A673 (cell line): Measurements from ENCODE around the gene TRPM1. TPM values are rescaled to one million over a fixed set of nuclear protein-coding genes. Genes with fewer than 3 reads are reported as not detected.

Experiments
- BruUV-seq: library from RNA; stranded (reverse); fragments of 400-500 nt; replicated peaks from 2 replicates; lab custom pipeline; 2021; lab: Mats Ljungman, UMichigan
- CTCF ChIA-PET: fragments of 300-600 bp; sonication (Branson Sonifier 250); formaldehyde crosslinking; loops from one replicate; lab custom pipeline; 2022; ENCODE audit warnings: antibody characterized with exemption; lab: Charles Lee
- POLR2A ChIA-PET: fragments of 300-600 bp; sonication (Branson Sonifier 250); formaldehyde crosslinking; loops from one replicate; lab custom pipeline; 2022; ENCODE audit warnings: antibody characterized with exemption; ENCODE audit not compliant: low non-redundant PET; lab: Charles Lee
- DNase-seq: peaks from one replicate; pipeline ENCODE4 v3.0.0-alpha.2; 2015; ENCODE audit warnings: low spot score
- H3K27ac ChIP-seq: fragments of 200-600 bp; sonication (generic); 2 replicates; pipeline ENCODE4 v1.5.1; 2016; ENCODE audit warnings: mixed run types, low read depth, mild to moderate bottlenecking, mixed read lengths, antibody characterized with exemption, low read length; ENCODE audit not compliant: poor library complexity, severe bottlenecking
- H3K27me3 ChIP-seq: fragments of 200-600 bp; sonication (generic); replicated peaks from 2 replicates; pipeline ENCODE4 v1.6.1; 2017; ENCODE audit warnings: mixed run types, low read depth, mild to moderate bottlenecking, mixed read lengths, antibody characterized with exemption, low read length; ENCODE audit not compliant: insufficient read depth, poor library complexity
- H3K36me3 ChIP-seq: fragments of 200-600 bp; sonication (generic); 2 replicates; pipeline ENCODE4 v1.6.1; 2016; ENCODE audit warnings: mixed run types, mild to moderate bottlenecking, mixed read lengths, antibody characterized with exemption, low read length; ENCODE audit not compliant: insufficient read depth, poor library complexity, severe bottlenecking
- H3K4me1 ChIP-seq: fragments of 200-600 bp; sonication (generic); 2 replicates; pipeline ENCODE4 v1.6.1; 2017; ENCODE audit warnings: mixed run types, mild to moderate bottlenecking, mixed read lengths, antibody characterized with exemption, low read length; ENCODE audit not compliant: insufficient read depth, poor library complexity, severe bottlenecking
- H3K4me3 ChIP-seq: fragments of 200-600 bp; sonication (generic); 2 replicates; pipeline ENCODE4 v1.5.1; 2016; ENCODE audit warnings: low read depth, mixed run types, mild to moderate bottlenecking, mixed read lengths, low read length; ENCODE audit not compliant: poor library complexity, severe bottlenecking
- H3K9me3 ChIP-seq: fragments of 200-600 bp; sonication (generic); 2 replicates; pipeline ENCODE4 v1.6.1; 2016; ENCODE audit warnings: mixed run types, low read depth, mild to moderate bottlenecking, mixed read lengths, antibody characterized with exemption, low read length; ENCODE audit not compliant: poor library complexity, severe bottlenecking
- CTCF ChIP-seq: fragments of 300-800, 200-600 bp; sonication (generic); conservative IDR thresholded peaks from 2 replicates; pipeline ENCODE4 v1.5.1; 2017; ENCODE audit warnings: low read depth, mild to moderate bottlenecking, antibody characterized with exemption, low read length, moderate library complexity, mixed read lengths
- EZH2 ChIP-seq: fragments of 200-600 bp; sonication (generic); IDR thresholded peaks from 2 replicates; pipeline ENCODE4 v1.6.1; 2017; ENCODE audit warnings: borderline replicate concordance, low read depth, mild to moderate bottlenecking, mixed read lengths, antibody characterized with exemption, low read length; ENCODE audit not compliant: poor library complexity, severe bottlenecking
- intact Hi-C: fragments of 100-400 bp; cut with micrococcal nuclease; formaldehyde crosslinking; loops from one replicate; pipeline ENCODE4 v1.10.0; 2022; ENCODE audit not compliant: unreplicated experiment
- total RNA-seq: library from RNA; stranded (reverse); gene quantifications from 2 replicates; pipeline ENCODE4 v1.2.3, GENCODE V29; 2021

The TRPM1 gene
- total RNA-seq, 1 experiment from 2014 or later = not detected

- BruUV-seq = no TSS peak
- no peaks in the 10 kb centered on the region for H3K27me3 ChIP-seq
- no peak for DNase-seq
- H3K36me3 ChIP-seq = no peaks in the 10 kb centered on the region
- ChIA-PET POLR2A (no interaction called here), CTCF (no interaction called here)
- no peak overlapping the region for H3K27ac ChIP-seq
- intact Hi-C loops = no loop called here
- no peaks in the 10 kb centered on the region for H3K9me3 ChIP-seq
- no peak overlapping the region for H3K4me3 ChIP-seq
- TF ChIP-seq EZH2 (no peak), CTCF (no peak)
- peaks cover under 1% of the 10 kb centered on the region for H3K4me1 ChIP-seq
These were observed 122.1 kb downstream of the TRPM1 start for GRCh38 chr15:30979457-30979856.

DNA sequence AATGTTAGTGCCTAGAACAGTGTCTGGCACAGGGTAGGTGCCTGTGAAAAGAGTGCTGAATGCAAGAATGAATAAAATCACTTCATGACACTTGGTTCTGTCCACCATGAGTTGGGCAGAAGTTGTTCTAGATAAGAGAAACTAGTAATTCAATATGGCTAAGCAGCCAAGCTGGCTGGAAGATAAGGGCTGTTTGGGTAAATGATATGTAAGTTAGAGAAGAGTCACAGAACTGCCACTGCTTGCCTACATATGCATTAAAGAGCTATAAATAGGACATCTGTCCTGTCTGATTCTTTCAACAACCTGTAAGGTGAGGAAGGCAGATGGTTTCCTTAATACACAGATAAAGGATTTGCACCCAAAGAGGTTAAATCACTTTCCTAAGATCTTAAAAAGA lies 123.2 kb downstream of the TRPM1 start:
- ChIA-PET POLR2A (no interaction called here), CTCF (no interaction called here)
- no peaks in the 10 kb centered on the region for H3K9me3 ChIP-seq
- H3K36me3 ChIP-seq = no peaks in the 10 kb centered on the region
- no peak for DNase-seq
- H3K4me3 ChIP-seq = no peak overlapping the region
- no peak for TF ChIP-seq EZH2
- TF ChIP-seq CTCF = no peak
- H3K27ac ChIP-seq = no peak overlapping the region
- H3K27me3 ChIP-seq = no peaks in the 10 kb centered on the region
- BruUV-seq = no TSS peak
- no peaks in the 10 kb centered on the region for H3K4me1 ChIP-seq
- intact Hi-C loops = no loop called here

- H3K4me1 ChIP-seq = no peaks in the 10 kb centered on the region
- no peak overlapping the region for H3K4me3 ChIP-seq
- TF ChIP-seq CTCF (no peak), EZH2 (no peak)
- ChIA-PET POLR2A (no interaction called here), CTCF (no interaction called here)
- BruUV-seq = no TSS peak
- DNase-seq = no peak
- H3K27ac ChIP-seq = no peak overlapping the region
- intact Hi-C loops = no loop called here
- no peaks in the 10 kb centered on the region for H3K9me3 ChIP-seq
- H3K27me3 ChIP-seq = no peaks in the 10 kb centered on the region
- no peaks in the 10 kb centered on the region for H3K36me3 ChIP-seq
These were observed 127.4 kb downstream of the TRPM1 start for GRCh38 chr15:30974112-30974511.
